Forelimb muscle (tissue), 1 donor: ENCODE results near the gene GPANK1. TPM values are rescaled to one million over a fixed set of nuclear protein-coding genes. Genes with fewer than 3 reads are reported as not detected.
"Not testable (repeated sequence)": the region's sequence is repeated elsewhere in the genome, so short reads cannot be mapped to it uniquely, and the experiment has no call there.

Source experiments
- DNase-seq: peaks from one replicate; pipeline ENCODE4 v3.0.0-alpha.2; 2013; ENCODE audit warnings: low read depth
- polyA plus RNA-seq: library from polyadenylated mRNA; unstranded; fragments of 120-200 nt; gene quantifications from one replicate; pipeline ENCODE4 v1.2.1, GENCODE V29; 2013; ENCODE audit not compliant: insufficient read length

The GPANK1 gene
- 14.1 TPM for polyA plus RNA-seq

DNA sequence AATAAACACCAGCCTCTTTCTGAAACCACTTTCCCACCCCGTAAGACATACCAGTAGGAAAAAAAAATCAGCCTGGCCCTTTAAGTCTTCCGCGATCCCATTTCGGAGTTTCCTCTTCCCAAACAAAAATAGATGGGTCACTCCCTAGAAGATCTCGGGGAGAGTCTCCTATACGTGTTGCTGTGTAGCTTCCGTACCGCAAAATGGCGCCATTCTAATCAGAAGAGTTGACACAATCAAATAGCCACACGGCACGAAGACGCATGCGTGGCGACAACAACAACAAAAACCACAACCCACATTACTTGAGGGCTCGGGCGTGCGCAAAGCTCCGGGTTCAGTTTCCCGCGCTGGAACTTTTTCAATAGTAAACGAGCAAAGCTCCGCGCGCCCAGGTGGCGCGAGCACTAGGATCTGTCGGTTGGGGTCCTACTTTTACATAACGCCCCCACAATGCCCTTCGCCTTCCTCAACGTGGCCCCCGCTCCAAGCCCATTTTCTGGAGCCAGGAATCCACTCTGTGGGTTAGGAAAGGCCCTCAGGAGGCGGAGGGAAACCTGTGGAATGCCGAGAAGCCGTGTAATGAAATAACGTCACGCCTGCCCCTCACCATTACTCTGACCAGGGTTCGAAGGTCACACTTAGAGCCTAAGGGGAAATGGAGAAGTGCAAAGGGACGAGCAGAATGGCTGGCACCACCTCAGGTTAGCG is at the start of gene GPANK1:
TSS of gene GPANK1 (minus strand) at position 208 of the 711 bp plus-strand sequence. CDS start 519 bp downstream, outside the sequence.
- DNase-seq = peak; percentile 98

- no peak for DNase-seq
Observed at GRCh38 chr6:31713991-31714684, 49.3 kb upstream of the GPANK1 start.

DNA sequence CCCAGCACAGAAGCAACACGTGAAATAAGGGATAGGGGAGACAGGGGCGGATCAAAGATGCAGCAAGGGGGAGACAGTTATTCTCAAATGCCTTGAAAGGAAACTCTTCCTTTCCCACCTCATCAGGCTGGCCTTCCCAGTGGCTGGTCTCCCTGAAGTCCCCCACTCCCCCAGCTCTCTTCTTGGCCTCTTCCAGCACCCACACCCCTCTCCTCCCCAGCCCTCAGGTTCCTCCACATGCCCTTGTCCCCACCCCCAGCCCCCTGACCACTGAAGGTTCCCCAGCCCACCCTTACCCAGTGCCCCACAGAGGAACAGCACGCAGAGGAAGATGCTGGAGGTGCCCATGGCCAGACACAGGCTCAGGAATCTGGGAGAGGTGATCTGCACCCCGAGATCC is 48.7 kb upstream of the GPANK1 start:
- no peak for DNase-seq

- DNase-seq = no peak
Observed at GRCh38 chr6:31712296-31712695, 47.5 kb upstream of the GPANK1 start.

DNA sequence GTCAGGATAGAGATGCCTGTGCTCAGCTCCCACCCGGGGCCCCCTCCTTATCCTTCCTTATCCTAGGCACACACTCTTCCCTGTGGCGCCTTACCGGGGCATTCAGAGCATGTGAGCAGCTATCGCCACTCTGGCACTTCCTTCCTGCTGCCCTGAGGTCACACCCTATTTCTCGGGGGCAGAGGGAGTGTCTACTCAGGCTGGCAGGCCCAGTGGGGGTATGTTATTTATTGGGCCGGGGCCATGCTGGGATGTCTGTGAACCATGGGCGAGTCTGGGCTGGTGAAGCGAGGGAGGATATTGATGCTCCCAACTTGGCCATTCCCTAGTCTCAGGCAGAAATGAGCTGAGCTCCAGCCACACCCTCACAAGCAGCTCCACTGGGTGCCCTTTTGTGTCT is 46.4 kb upstream of the GPANK1 start:
- DNase-seq = no peak

GRCh38 chr6:31710523-31711219 is 45.9 kb upstream of the GPANK1 start:
- DNase-seq = no peak

DNA sequence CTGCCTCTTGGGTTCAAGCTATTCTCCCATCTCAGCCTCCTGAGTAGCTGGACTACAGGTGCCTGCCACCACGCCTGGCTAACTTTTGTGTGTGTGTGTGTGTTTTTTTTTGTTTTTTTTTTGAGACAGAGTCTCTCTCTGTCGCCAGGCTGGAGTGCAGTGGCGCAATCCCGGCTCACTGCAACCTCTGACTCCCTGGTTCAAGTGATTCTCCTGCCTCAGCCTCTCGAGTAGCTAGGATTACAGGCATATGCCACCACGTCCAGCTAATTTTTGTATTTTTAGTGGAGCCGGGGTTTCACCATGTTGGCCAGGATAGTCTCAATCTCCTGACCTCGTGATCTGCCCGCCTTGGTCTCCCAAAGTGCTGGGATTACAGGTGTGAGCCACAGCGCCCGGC is 44.4 kb upstream of the GPANK1 start:
- DNase-seq = not testable (repeated sequence)

DNA sequence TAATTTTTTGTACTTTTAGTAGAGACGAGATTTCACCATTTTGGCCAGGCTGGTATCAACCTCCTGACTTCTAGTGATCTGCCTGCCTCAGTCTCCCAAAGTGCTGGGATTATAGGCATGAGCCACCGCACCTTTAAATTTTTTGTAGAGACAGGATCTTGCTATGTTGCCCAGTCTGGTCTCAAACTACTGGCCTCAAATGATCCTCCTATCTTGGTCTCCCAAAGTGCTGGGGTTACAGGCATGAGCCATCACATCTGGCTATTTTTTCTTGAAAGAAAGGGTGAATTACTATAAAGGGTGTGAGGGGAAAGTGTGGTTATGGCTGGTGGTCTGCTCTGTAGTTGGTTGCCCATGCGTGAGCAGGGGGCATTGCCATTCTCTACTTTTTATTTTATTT is 43.4 kb upstream of the GPANK1 start:
- no peak for DNase-seq

DNA sequence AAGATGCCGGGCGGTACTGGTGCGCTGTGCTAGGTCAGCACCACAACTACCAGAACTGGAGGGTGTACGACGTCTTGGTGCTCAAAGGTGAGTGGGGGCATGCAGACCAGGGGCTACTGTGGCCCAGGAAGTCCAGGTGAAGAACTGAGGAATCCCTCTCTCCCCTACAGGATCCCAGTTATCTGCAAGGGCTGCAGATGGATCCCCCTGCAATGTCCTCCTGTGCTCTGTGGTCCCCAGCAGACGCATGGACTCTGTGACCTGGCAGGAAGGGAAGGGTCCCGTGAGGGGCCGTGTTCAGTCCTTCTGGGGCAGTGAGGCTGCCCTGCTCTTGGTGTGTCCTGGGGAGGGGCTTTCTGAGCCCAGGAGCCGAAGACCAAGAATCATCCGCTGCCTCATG is 42.9 kb upstream of the GPANK1 start:
- no peak for DNase-seq

DNA sequence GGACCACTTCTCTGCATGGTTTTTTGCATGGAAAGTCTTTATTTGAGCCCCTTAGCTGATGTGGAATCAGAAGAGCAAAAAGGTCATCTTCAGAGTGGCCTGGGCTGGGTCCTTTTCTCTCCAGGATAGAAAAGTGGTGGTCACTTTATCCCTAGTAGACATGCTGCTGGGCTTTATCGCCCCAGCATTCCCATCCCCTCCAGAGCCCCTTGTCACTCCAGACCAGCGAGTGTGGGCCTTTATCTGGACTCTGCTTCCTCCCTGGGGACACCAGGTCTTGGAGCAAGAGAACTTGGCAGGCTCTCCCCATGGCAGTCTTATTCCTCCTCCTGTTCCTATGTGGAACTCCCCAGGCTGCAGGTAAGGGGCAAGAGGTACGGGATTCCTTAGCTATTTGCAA is 41.8 kb upstream of the GPANK1 start, which contains the start of gene LY6G6F:
TSS of gene LY6G6F (plus strand) at position 268 of the 400 bp plus-strand sequence. CDS start at position 309, 41 bp downstream.
- no peak for DNase-seq

DNA sequence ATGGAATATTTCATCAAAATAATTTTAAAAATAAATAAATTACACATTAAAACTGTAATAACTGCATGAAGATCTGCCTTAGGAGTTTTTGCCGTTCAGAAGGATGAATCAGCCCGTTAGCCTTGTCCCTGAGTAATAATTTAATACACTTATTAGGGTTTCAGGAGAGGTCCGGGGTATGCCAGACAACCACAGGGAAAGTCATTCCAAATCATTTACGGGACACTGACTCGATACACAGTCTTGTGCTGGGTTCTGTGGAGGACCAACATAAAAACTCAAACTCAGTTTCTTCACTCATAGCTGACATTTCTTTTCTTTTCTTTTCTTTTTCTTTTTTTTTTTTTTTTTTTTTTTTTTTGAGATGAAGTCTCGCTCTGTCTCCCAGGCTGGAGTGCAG is 41.1 kb upstream of the GPANK1 start:
- no peak for DNase-seq

DNA sequence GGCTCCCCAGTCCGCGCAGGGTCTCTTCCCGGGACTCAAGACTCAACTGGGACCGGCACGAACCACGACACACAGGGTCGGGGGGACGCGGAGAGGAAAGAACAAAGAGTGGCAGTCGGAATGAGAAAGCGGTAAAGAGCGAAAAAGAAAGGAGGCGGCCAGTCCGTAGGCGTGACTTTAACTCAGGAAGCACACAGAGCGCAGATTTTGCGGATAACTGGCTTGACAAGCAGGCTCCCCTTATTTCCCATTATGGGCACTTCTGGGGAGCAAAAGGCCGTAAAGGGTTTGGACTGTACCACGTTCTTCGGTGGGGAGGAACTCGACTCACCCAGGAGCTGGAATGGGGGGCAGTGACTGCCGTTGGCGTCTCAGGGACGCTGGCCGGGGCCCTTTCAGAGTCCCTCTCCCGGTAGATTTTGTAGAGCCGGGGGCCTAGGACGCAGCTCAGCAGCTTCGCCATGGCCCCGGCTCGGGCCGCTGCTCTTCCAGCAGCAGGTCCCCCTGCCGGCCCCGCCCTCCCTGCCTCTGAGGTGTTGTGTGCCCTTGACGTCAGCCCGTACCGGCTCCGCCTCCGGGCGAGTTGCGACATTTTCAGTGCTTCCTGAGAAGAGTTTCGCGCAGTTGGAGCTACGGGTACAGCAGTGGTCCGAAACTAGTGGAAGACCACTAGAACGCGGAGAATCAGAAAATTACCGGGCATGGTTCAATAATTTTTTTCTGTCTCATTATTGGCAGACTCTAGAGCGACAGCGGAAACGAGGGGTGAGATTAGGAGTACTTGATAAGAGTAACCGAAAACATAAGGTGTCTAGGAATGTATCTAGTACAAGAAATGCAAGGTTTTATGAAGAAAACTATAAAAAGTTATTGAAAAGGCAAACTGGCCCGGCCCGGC is 38.3 kb upstream of the GPANK1 start, which contains the start of gene ABHD16A:
TSS of gene ABHD16A (minus strand) at position 506 of the 898 bp plus-strand sequence. CDS start at position 463, 43 bp downstream.
- peak; percentile 99 for DNase-seq

DNA sequence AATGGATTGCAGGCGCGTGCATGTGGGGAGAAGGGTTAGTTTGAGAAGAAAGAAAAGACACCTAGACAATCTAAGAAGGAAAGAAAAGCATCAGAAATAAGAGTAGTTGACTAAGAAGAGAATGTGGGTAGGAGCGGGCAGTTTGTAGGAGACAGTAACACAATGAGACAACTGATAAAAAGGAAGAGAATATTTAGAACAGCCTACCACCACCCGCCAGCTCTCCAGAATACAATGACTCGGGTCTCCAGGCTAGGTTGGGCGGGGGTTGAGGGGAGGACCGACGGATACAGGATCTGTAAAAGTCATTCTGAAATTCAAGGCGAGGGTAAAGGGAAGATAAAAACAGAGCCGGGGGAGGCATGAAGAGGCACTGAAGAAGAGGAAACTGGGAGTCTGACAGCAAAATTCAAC is 37.6 kb upstream of the GPANK1 start:
- DNase-seq = no peak

- no peak for DNase-seq
Observed at GRCh38 chr6:31701666-31702404, 37.0 kb upstream of the GPANK1 start.

DNA sequence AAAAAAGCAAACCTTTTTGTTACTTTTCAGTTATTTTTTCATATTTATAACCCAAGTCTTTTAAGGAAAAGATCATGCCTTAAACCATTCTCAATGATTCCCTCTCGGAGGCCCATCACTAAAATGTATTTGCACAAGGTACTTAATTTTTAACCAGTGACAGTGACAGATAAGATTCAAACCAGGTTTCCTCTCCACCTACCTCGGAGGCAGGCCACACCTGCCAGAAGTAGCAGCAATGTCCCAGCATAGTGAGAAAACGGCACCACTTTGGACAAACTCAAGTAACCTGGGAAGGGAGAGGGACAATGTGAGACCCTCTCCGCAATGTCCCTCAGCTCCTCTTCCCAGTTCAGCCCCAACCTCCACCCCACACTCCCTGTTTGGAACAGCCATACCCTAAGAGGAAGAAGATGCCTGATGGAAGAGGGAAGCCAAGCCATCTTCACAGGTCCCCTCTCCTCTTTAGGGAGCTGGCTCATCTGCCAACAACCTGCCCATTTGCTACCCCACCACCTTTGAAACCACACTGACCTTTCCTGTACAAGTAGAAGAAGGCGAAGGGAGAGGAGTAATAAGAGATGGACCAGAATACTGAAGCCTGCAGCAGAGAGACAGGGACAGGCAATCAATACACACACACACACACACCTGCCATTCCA is 36.1 kb upstream of the GPANK1 start:
- DNase-seq = no peak

- DNase-seq = no peak
Observed at GRCh38 chr6:31697555-31697954, 32.8 kb upstream of the GPANK1 start.

GRCh38 chr6:31693535-31693934 is 28.7 kb upstream of the GPANK1 start:
- DNase-seq = no peak

DNA sequence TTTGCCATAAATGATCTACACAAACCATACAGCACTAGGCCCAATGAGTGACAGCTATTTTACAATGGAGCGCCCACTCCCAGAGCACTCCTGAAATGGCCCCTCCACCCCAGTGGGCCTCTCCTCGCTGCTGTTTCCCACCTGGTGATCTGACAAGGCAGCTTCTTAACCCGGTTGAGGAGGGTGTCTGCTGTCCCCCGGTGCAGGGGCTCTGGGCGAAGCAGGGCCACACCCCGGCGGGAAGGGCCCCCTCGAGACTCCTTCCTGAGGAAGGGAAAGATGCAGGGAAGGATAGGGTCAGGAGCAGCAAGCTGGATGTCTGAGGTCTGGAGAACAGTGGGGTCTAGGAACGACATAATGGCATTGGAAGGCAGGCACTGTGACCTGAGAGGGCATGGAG is 28.1 kb upstream of the GPANK1 start:
- DNase-seq = no peak

DNA sequence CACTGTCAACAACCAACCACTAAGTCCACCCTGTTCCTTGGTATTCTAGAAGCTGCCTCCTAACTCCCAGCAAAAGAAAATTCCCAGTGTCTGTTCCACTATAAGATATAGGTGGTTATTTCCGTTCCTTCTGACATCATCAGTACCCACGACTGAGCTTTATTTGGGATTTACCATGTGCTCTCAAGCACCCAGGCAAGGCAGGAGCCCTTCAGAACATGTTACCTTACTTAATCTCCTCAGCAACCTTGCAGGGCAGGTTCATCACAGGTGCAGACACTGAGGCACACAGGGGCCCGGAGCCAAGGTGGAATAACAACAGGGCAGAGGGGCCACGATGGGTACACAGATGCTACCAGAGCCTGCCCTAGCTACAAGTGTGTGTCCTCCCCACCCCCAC is 27.6 kb upstream of the GPANK1 start:
- DNase-seq = no peak

DNA sequence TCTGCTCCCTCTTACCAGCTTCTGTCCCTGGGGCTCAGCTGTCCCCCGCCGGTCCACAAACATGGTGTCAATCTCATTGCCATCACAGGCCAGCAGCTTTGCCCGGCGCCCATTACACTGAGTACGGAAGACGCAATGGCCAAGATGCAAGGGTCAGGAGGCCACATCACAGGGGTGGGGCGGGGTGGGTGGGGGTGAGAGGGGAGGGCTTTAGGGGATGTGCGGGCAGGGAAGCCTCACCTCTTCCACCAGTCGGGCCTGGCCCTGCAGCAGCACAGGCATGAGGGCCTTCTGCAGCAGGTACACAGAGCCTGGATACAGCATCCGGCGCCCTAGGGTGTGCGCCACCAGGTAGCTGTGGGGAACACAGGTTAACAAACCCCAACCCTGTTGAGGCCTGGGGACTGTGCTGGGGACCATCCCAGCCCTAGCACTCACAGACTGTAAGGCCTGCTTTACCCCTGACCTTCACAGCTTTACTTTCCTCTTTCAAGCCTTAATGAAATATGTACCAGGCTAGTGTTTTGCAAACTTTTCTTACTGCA is 26.8 kb upstream of the GPANK1 start:
- no peak for DNase-seq
